PC-3 (cell line): ENCODE results near the gene TARS3. TPM values are rescaled to one million over a fixed set of nuclear protein-coding genes. Genes with fewer than 3 reads are reported as not detected.
A peak's percentile ranks its signal among the peaks of the same experiment; 100 is the strongest.
"Not testable (repeated sequence)": the region's sequence is repeated elsewhere in the genome, so short reads cannot be mapped to it uniquely, and the experiment has no call there.

Experiments
- ATAC-seq: fragments of 200-7000 bp; cut with Tn5 transposase; 2 replicates; pipeline ENCODE4 v1.9.1; 2020; ENCODE audit warnings: mild to moderate bottlenecking, moderate library complexity
- BruUV-seq: library from RNA; stranded (reverse); fragments of 400-500 nt; replicated peaks from 2 replicates; lab custom pipeline; 2021; lab: Mats Ljungman, UMichigan
- CTCF ChIA-PET: fragments of 300-600 bp; sonication (Branson Sonifier 250); formaldehyde crosslinking; loops from one replicate; lab custom pipeline; 2022; ENCODE audit warnings: antibody characterized with exemption; lab: Charles Lee
- POLR2A ChIA-PET: fragments of 300-600 bp; sonication (Branson Sonifier 250); formaldehyde crosslinking; loops from one replicate; lab custom pipeline; 2022; ENCODE audit warnings: antibody characterized with exemption; ENCODE audit not compliant: unreplicated experiment; lab: Charles Lee
- DNase-seq: peaks from one replicate; pipeline ENCODE4 v3.0.0-alpha.2; 2015
- H2AFZ ChIP-seq: fragments of 300-600 bp; sonication (generic); 2 replicates; pipeline ENCODE4 v1.6.0; 2016; ENCODE audit warnings: antibody characterized with exemption, low read length
- H3F3A ChIP-seq: fragments of 300-600 bp; sonication (generic); one replicate; pipeline ENCODE4 v1.6.0; 2017; ENCODE audit warnings: antibody characterized with exemption, low read length, control low read depth, mild to moderate bottlenecking; ENCODE audit not compliant: unreplicated experiment
- H3K27ac ChIP-seq: fragments of 300-600 bp; sonication (generic); 2 replicates; pipeline ENCODE4 v1.5.1; 2016; ENCODE audit warnings: mild to moderate bottlenecking, low read length
- H3K27me3 ChIP-seq: fragments of 300-600 bp; sonication (generic); 2 replicates; pipeline ENCODE4 v1.6.1; 2016; ENCODE audit warnings: low read length, mixed read lengths
- H3K36me3 ChIP-seq: fragments of 300-600 bp; sonication (generic); 2 replicates; pipeline ENCODE4 v1.6.1; 2016; ENCODE audit warnings: low read depth, mixed run types, low read length, mixed read lengths
- H3K4me1 ChIP-seq: fragments of 300-600 bp; sonication (generic); 2 replicates; pipeline ENCODE4 v1.5.1; 2016; ENCODE audit warnings: low read length; ENCODE audit not compliant: insufficient read depth
- H3K4me2 ChIP-seq: fragments of 300-600 bp; sonication (generic); 2 replicates; pipeline ENCODE4 v1.6.0; 2016; ENCODE audit warnings: low read length
- H3K4me3 ChIP-seq: fragments of 300-600 bp; sonication (generic); 2 replicates; pipeline ENCODE4 v1.5.1; 2016; ENCODE audit warnings: mild to moderate bottlenecking, low read length, mixed read lengths
- H3K79me2 ChIP-seq: fragments of 300-600 bp; sonication (generic); 2 replicates; pipeline ENCODE4 v1.6.1; 2017; ENCODE audit warnings: low read length, mixed read lengths
- H3K9ac ChIP-seq: fragments of 300-600 bp; sonication (generic); 2 replicates; pipeline ENCODE4 v1.6.0; 2016; ENCODE audit warnings: mild to moderate bottlenecking, low read length
- H3K9me2 ChIP-seq: fragments of 300-600 bp; sonication (generic); replicated peaks from 2 replicates; pipeline ENCODE4 v1.6.1; 2016; ENCODE audit warnings: mixed run types, low read length, mixed read lengths
- H3K9me3 ChIP-seq: fragments of 300-600 bp; sonication (generic); 2 replicates; pipeline ENCODE4 v1.6.1; 2016; ENCODE audit warnings: low read length, mixed read lengths
- H4K20me1 ChIP-seq: fragments of 300-600 bp; sonication (generic); 2 replicates; pipeline ENCODE4 v1.6.1; 2016; ENCODE audit warnings: low read length, mixed read lengths
- EZH2 ChIP-seq: fragments of 300-600 bp; sonication (generic); IDR thresholded peaks from one replicate; pipeline ENCODE4 v1.6.1; 2017; ENCODE audit warnings: antibody characterized with exemption, mild to moderate bottlenecking, low read length; ENCODE audit not compliant: unreplicated experiment
- EZH2phosphoT487 ChIP-seq: fragments of 300-600 bp; sonication (generic); IDR thresholded peaks from 2 replicates; pipeline ENCODE4 v1.6.1; 2018; ENCODE audit warnings: mild to moderate bottlenecking, antibody characterized with exemption, low read length, borderline replicate concordance
- intact Hi-C: fragments of 100-400 bp; cut with micrococcal nuclease; formaldehyde crosslinking; loops from 2 replicates; pipeline ENCODE4 v1.9.0; 2023
- total RNA-seq: library from RNA; depleted of rRNA; stranded (reverse); fragments of >200 nt; gene quantifications from 2 replicates; pipeline ENCODE4 v1.2.3, GENCODE V29; 2014
- TF ChIP-seq, protein P1 (sequence below): fragments of 300-600 bp; sonication (generic); conservative IDR thresholded peaks from 2 replicates; pipeline ENCODE4 v1.5.1; 2017; ENCODE audit warnings: antibody characterized with exemption, low read depth, mild to moderate bottlenecking, low read length

The TARS3 gene
- total RNA-seq, 1 experiment from 2014 or later: 5.4 TPM

DNA sequence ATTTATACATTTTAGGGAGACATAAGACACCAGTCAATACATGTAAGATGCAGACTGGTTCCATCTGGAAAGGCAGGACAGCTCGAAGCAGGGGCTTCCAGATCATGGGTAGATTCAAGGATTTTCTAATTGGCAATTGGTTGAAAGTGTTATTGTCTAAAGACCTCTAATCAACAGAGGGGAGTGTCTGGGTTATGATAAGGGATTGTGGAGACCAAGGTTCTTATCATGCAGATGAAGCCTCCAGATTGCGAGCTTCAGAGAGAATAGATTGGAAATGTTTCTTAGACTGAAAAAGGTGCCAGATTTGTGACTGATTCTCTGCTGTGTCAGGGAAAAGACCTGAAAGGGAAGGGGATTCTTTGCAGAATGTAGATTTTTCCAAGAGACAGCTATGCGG is 87.2 kb downstream of the TARS3 start:
- DNase-seq (no peak), ATAC-seq (no peak)
- no TSS peak for BruUV-seq
- ChIA-PET CTCF (no interaction called here), POLR2A (no interaction called here)
- Histone ChIP-seq H3K4me3 (no peak overlapping the region), H3K27ac (no peak overlapping the region), H2AFZ (no peak overlapping the region), H3K27me3 (no peaks in the 10 kb centered on the region), H3K9ac (no peak overlapping the region), H4K20me1 (no peaks in the 10 kb centered on the region), H3K36me3 (peaks cover 8% of the 10 kb centered on the region; the same call in 1 of the 2 replicates), H3K4me2 (peak overlapping the region; percentile 39; the same call in 1 of the 2 replicates), H3K9me3 (no peaks in the 10 kb centered on the region), H3K4me1 (peaks cover 16% of the 10 kb centered on the region), H3K79me2 (no peaks in the 10 kb centered on the region), H3F3A (no peaks in the 10 kb centered on the region), H3K9me2 (no peaks in the 10 kb centered on the region)
- intact Hi-C loops: no loop called here
- no peak for TF ChIP-seq EZH2
- TF ChIP-seq, protein P1, sequence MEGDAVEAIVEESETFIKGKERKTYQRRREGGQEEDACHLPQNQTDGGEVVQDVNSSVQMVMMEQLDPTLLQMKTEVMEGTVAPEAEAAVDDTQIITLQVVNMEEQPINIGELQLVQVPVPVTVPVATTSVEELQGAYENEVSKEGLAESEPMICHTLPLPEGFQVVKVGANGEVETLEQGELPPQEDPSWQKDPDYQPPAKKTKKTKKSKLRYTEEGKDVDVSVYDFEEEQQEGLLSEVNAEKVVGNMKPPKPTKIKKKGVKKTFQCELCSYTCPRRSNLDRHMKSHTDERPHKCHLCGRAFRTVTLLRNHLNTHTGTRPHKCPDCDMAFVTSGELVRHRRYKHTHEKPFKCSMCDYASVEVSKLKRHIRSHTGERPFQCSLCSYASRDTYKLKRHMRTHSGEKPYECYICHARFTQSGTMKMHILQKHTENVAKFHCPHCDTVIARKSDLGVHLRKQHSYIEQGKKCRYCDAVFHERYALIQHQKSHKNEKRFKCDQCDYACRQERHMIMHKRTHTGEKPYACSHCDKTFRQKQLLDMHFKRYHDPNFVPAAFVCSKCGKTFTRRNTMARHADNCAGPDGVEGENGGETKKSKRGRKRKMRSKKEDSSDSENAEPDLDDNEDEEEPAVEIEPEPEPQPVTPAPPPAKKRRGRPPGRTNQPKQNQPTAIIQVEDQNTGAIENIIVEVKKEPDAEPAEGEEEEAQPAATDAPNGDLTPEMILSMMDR: no peak
- no peak for TF ChIP-seq EZH2phosphoT487

- no TSS peak for BruUV-seq
- POLR2A ChIA-PET: no interaction called here
- DNase-seq (no peak), ATAC-seq (no peak)
- no peak overlapping the region for H3K9ac ChIP-seq
- H3K9me2 ChIP-seq: no peaks in the 10 kb centered on the region
- CTCF ChIA-PET: no interaction called here
- H3K27ac ChIP-seq: no peak overlapping the region
- peaks cover 16% of the 10 kb centered on the region for H3K4me1 ChIP-seq
- intact Hi-C loops: no loop called here
- no peak overlapping the region for H3K4me3 ChIP-seq
- no peak overlapping the region for H2AFZ ChIP-seq
- no peak overlapping the region for H3K4me2 ChIP-seq
- no peaks in the 10 kb centered on the region for H3F3A ChIP-seq
- H3K9me3 ChIP-seq: no peaks in the 10 kb centered on the region
- H3K36me3 ChIP-seq: peaks cover 8% of the 10 kb centered on the region; the same call in 1 of the 2 replicates
- no peaks in the 10 kb centered on the region for H3K79me2 ChIP-seq
- no peak for TF ChIP-seq EZH2phosphoT487
- TF ChIP-seq EZH2: no peak
- TF ChIP-seq, protein P1: no peak
- no peaks in the 10 kb centered on the region for H4K20me1 ChIP-seq
- H3K27me3 ChIP-seq: no peaks in the 10 kb centered on the region
Observed at GRCh38 chr15:101635944-101636727, 88.1 kb downstream of the TARS3 start.

DNA sequence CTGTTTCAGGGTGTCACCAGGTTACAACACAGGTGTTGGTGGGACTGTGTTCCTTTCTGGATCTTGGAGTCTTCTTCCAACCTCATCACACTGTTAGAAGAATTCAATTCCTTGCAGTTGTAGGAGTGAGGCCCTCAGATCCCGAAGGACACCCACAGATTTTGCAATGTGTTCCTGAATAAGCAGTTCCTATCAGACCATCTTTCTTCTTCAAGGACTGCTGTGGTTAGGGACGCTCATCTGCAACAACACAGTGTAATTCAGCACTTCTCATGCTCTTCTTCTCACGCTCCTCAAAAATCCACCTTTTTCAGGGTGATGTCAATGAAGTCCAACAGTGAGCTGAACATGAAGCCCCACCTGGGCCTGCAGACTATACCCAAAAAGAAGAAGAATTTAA is 90.9 kb downstream of the TARS3 start:
- Histone ChIP-seq H3K27me3 (no peaks in the 10 kb centered on the region), H3K9me2 (no peaks in the 10 kb centered on the region), H3K36me3 (no peaks in the 10 kb centered on the region), H3K4me2 (no peak overlapping the region), H3K4me3 (no peak overlapping the region), H3K27ac (no peak overlapping the region), H3F3A (no peaks in the 10 kb centered on the region), H3K9me3 (no peaks in the 10 kb centered on the region), H4K20me1 (no peaks in the 10 kb centered on the region), H3K9ac (no peak overlapping the region), H2AFZ (no peak overlapping the region), H3K4me1 (peaks cover 13% of the 10 kb centered on the region), H3K79me2 (no peaks in the 10 kb centered on the region)
- no TSS peak for BruUV-seq
- ATAC-seq (no peak), DNase-seq (no peak)
- TF ChIP-seq, protein P1: no peak
- TF ChIP-seq EZH2phosphoT487 (no peak), EZH2 (no peak)
- POLR2A ChIA-PET: no interaction called here
- CTCF ChIA-PET: no interaction called here
- intact Hi-C loops: no loop called here

DNA sequence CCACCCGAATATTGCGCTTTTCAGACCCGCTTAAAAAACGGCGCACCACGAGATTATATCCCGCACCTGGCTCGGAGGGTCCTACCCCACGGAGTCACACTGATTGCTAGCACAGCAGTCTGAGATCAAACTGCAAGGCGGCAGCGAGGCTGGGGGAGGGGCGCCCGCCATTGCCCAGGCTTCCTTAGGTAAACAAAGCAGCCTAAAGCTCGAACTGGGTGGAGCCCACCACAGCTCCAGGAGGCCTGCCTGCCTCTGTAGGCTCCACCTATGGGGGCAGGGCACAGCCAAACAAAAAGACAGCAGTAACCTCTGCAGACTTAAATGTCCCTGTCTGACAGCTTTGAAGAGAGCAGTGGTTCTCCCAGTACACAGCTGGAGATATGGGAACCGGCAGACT is 97.5 kb downstream of the TARS3 start:
- H3K27ac ChIP-seq, H3K9me2 ChIP-seq, DNase-seq, H3K4me3 ChIP-seq, H2AFZ ChIP-seq, H3K9ac ChIP-seq, H3K36me3 ChIP-seq, BruUV-seq, H3K4me2 ChIP-seq, H3F3A ChIP-seq, H3K79me2 ChIP-seq, H3K9me3 ChIP-seq, intact Hi-C loops, H3K4me1 ChIP-seq, H3K27me3 ChIP-seq, CTCF ChIA-PET, POLR2A ChIA-PET, H4K20me1 ChIP-seq, ATAC-seq: not testable (repeated sequence)
